GM19099 (cell line): Measurements from ENCODE around the gene WWTR1.

Source experiments
- POLR2A ChIP-seq: IDR thresholded peaks from 3 replicates; pipeline ENCODE4 v1.6.1; 2011; ENCODE audit warnings: low read depth; ENCODE audit not compliant: insufficient read length; ENCODE audit errors: extremely low read depth

The WWTR1 gene

DNA sequence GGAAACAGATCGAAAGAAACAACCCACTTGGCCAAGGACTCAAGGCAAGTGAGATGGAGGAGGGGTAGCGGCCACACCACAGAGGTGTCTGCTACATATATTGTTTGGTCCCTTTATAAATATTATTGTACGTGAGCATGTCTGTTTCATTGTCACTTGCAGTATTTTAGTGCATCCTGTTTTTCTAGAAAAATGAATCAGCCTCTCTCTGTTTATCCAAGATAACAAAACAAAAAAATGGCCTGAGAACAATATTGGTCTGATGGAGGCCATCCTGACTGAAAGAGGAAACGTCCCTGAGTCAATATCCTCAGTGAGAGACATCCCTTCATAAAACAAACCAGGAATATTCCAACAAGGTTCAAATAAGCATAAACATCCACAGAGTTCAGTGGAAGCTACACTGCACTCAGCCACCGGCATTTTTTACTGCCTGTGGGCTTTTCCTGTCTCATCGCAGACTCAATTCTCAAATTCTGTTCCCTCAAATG lies 42.0 kb downstream of the WWTR1 start:
- no peak for TF ChIP-seq POLR2A

DNA sequence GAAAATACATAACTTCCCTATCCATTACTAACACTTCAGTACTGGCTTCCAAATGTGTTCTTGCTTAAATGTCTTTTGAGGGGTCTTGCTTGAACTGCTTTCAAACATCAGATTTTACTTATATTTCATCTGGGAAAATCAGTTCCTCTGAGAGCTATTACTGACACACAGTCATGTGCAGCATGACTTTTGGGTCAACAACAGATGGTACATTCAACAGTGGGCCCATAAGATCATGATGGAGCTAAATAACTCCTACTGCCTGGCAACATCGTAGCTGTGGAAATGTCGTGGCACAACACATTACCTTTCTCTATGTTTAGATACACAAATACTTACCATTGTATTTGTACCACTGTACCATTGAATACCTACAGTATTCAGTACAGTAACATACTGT lies 43.8 kb downstream of the WWTR1 start:
- TF ChIP-seq POLR2A: no peak

DNA sequence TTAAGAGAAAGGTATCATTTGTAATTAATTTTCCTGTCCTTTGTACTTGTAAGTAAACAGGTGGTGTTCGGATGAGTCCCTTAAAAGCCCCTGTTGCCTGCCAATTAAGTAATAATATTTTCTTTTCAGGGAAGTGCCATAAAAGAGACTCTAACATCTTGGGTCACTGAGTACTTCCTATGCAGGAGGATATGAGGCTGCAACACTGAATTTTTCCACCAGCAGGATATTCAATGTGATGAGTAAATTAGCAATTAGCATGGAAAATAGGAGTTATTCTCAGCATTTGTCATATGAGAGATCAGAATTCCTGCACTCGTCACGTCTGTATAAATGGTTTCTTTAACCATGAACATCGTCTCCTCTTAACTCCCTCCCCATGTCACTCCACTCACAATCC lies 45.4 kb downstream of the WWTR1 start:
- TF ChIP-seq POLR2A: no peak

DNA sequence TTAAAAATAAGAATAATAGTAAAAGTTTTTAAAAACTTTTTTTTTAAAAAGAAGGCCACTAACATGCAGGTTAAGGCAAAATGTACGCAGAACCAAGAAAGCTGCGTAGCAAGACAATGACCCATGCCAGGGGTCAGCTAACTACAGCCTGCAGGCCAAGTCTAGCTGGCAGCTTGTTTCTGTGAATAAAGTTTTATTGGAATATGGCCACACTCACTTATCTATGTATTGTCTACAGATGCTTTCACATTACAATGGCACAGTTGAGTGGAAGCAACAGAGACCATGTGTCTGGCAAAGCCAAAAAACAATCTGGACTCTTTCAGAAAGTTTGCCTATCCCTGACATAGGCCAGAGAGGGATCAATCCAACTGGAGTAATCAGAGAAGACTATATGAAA lies 46.7 kb downstream of the WWTR1 start:
- TF ChIP-seq POLR2A: no peak

DNA sequence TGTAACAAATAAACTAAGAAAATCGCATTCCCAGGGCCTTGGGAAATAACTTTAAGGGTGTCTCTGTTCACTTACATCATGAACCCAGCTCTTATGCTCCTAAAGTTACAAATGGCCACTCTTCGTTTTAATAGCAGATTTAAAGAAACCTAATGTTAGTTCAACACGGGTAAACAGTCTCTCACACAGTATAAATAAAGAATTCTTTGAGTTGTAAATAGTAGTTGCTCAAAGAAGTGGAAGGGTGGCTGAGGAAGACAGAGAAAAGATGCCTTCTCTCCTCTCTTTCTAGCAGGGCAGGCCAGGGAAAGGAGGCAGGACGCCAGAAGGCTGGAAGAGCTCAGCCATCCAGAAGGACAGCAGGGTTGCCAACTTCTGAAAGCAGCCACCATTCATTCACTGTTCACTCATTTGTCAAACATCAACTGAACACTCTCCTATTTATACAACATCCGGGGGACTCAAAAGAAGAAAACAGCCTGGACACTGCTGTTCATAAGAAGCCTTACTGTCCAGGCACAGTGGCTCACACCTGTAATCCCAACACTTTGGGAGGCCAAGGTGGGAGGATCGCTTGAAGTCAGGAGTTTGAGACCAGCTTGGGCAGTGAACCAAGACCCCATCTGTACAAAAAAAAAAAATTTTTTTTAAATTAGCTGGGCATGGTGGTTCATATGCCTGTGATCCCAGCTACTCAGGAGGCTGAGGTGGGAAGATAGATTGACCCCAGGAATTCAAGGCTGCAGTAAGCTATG lies 47.3 kb downstream of the WWTR1 start:
- TF ChIP-seq POLR2A: no peak

DNA sequence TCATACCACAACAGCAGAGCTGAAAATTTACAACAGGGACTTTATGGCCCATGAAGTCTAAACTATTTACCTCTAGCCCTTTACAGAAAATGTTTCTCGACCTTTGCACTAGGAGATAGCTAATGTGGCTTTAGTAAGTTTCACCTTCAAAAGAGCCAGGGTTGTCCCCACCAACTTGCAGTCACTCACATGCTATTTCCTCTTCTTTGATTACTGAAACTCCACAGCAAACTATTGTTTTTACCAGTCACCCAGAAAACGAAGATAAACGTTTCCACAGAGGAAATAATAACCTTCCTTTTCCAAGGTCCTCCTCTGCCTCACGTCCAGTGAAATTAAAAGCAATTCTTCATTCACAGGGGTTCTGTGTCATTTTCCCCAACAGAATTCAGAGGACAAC lies 48.2 kb downstream of the WWTR1 start:
- TF ChIP-seq POLR2A: no peak

DNA sequence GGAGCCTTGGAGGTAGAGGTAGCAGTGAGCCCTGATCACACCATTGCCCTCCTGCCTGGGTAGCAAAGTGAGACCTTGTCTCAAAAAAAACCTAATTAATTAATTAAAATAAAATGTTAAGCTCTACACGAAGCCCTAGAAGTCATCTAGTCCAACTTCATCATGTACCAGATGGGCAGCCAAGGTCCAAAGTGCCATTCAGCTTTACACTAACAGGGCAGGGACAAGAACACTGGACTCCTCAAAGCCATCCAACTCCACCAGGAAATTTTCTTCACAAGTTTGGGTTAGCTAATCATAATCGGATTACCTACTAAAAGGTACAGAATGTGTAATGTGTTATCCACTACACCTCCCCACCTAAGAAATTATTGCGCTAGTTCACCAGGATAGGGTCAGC lies 48.8 kb downstream of the WWTR1 start:
- TF ChIP-seq POLR2A: no peak

DNA sequence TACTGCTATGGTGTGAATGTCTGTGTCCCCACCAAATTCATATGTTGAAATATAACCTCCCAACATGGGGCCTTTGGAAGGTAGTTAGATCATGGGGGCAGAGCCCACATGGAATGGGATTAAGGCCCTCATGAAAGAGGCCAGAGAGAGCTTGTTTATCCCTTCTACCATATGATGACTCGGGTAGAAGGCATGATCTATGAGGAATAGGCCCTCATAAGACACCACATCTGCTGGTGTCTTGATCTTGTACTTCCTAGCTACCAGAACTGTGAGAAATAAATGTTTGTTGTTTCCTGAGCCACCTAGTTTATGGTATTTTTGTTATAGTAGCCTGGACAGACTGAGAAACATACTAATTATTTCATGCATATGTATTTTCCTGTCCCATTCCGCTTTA lies 51.9 kb downstream of the WWTR1 start:
- no peak for TF ChIP-seq POLR2A

DNA sequence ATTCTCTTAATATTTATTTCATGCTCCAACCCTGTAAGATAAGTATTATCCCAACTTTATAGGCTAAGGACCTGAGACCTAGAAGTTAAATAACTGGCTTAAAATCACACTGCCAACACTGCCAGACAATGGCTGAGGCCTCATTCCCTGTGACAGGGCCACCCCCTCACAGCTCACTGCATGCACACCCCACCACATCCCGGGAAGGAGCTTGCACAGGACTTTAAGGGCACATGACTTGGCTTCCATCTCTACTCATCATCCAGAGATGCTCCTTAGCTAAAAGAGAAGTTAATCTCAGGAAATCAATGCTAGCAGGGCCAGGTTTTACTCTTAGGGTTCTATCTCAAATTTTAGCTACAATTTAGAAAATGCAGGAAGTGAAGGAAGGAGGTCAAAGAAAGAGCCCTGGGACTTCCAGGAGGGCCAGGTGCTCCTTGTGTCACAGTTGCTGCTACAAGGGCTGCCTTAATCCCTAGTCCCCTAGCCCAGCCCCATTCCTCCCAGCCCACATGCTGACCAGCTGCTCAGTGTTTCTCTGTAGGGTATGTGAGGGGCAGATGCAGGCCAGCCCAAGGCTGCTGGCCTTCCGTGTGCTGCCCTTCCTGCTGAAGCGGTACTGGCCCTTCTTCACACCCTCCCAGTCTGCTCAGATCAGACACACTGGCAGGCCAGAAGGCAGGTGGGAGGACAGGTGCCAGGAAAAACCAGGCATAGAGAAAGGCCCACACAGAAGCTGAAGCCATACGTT lies 53.5 kb downstream of the WWTR1 start:
- TF ChIP-seq POLR2A: no peak

DNA sequence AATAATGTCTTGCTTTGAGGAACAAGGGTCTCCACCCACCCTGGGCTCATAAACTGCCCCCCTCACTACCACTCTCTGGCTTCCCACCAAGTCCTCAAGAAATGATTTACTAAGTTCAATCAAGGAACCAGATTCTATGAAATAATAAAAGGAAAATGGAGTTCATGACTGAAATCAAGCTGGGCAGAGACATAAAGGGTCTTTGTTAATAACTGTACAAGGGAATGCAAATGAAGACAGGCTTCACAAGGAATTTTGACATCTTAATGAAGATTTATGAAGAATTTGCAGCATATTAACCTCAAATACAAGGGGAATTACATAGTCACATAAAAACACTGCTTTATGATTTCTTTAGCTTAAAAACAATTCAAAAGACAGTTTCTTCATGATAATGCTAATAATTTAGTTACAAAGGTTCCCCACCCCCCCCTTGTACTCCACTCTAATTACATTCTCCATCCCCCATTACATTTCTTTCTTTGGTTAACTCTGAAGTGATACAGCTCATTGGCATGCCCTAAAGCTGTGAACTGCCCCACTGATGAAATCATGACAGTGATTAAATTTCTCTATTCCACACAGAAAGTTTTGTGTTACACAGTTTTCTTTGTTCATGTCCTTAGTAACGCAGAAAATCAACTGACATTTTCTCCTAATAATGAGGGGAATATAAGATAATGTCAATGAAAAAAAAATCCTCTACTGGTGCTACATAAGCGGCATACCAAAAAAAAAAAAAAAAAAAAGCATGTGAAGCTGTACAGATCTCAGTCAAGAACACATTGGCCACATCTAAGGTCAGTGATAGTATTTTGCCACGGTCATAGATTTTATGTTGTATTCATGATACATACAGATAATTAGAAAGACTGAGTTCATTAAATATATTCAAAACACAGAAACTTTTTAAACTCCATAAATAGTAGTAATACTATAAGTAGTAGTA lies 54.4 kb downstream of the WWTR1 start:
- no peak for TF ChIP-seq POLR2A

DNA sequence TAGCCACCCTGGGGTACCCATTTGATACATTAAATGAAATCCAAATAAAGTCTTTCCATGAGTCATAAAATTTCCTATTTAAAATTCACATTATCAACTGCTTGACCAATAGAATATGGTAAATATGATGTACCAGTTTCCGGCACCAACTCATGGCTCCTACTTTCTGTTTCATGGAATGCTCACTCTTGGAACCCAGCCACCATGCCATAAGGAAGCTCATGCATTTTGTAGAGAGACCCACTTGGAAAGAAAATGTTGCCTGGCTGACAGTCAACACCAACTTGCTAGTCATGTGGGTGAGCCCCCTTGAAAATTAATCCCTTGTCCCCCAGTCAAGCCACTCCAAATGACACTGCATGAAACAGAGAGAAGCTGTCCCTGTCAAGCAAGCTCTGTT lies 57.2 kb downstream of the WWTR1 start:
- no peak for TF ChIP-seq POLR2A

DNA sequence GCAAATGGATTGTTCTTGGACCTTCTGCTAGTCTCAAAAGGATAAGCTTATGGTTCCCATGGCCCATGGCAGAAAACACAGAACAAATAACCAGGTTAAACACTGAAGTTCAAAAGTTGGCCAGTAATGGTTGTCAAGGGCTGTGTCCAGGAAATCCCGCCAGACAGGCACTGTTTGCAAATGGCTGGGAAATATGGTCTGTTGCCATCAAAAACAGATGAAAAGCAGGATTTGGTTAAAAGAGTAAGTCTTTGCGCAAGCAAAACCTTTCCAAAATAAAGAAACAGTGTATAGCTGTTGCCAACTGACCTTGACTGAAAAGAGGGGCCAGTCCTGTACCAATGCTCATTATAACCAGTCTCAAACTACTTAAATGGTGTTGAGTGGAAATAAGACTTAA lies 58.6 kb downstream of the WWTR1 start:
- TF ChIP-seq POLR2A: no peak

DNA sequence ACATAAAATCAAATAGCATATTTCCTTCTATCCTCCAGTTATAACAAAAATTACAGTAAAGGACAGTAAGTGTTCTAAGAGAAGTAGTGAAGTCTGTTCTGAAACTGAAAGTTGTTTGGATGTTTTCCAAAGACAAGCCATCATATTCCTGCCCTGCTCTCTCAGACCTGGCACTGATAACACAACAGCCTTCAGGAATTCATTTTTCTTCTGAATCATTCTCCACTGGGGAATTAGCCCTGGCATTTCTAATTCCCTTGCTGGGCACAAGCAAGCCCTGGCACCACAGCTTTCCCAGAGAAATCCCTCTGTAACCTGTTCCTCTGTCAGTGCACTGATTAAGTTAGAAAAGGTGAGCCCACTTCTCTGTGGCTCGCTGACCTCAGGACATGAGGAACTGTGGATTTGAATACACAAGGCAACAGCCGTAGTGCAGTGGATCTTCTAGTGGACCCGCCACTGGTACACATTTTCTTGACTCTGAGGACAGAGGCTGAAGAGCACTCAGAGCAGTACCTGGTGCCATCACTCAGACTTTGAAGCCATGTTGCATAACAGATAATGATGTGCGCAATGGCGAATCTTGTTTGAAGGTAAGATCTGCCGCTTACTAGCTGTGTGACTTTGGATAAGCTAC lies 61.6 kb downstream of the WWTR1 start:
- TF ChIP-seq POLR2A: no peak

DNA sequence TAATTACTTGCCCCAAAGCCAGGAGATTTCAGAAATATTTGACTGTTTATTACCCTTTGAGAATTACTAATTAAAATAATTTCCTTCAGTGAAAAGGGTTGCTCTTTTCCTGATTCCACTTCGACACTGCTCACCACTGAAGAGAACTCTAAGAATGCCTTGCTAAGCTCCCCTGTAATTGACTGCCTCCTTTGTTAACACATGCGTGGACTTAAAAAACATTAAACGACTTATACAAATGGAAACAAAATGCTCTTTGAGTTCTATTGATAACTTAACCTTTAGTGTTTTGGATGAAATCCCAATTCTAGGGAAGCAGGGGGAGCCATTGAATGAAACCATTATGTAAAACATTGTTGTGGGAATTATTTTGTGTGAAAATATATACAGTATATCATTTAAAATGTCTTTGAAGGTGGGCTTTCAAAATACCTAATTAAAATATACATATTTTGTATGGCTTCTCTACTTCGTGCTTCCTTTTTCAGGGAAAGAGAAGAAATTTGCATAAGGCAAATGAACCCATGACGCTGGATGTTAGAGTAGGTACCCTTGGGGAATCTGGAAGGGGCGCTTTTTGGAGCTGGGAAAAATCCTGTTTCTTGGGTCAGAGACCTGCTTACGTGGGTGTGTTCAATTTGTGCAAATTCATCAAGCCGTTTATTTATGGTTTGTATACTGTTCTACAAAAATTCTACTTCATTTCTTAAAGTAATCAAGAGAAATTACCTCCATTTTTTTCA lies 64.2 kb downstream of the WWTR1 start:
- no peak for TF ChIP-seq POLR2A

DNA sequence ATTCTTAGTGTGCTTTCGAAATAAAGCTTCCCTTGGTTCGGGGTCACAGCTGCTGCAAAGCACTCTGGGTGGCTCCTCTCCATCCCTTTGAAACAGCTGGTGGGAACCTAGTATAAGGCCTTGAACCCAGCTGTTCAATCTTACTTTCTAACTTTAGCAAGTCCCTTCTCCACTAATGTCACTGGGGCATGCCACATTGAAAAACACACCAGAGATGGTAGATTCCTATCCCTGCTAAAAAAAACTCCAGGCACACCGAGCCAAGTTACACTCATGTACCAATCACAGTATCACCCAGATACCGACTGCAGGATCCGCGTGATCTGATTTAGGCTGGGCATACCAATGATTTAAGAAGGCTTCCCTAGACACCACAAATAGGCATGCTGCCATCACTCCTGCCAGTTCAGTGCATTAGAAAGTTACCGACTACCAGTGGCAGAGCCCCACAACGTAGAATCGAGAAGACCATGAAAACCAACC lies 65.0 kb downstream of the WWTR1 start:
- TF ChIP-seq POLR2A: no peak
